Cortex of kidney (tissue), 1 donor: Measurements from ENCODE around the gene PITPNC1.
"Not testable (repeated sequence)": the region's sequence is repeated elsewhere in the genome, so short reads cannot be mapped to it uniquely, and the experiment has no call there.

ENCODE experiments used
- DNase-seq: peaks from one replicate; lab custom pipeline; 2025; lab: John Stamatoyannopoulos, UW

PITPNC1 gene

DNA sequence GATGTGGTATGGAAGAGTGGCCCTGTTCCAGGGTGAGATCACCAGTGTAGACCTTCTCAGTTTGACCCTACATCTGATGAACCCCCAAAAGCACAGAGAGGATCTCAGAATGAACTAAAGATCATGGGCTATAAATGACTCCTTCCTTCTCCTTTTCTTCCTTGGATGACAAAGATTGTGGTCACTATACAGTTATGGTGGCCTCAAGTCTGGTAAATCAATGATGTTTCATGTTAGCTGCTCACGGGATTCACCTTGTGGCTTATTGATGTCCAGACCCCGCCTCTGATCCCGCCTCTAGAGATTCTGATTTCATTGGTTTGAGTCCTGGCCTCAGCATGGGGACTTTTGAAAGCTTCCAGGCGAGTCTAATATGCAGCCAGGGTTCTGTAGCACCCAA lies 112.2 kb downstream of the PITPNC1 start:
- DNase-seq, result no peak

DNA sequence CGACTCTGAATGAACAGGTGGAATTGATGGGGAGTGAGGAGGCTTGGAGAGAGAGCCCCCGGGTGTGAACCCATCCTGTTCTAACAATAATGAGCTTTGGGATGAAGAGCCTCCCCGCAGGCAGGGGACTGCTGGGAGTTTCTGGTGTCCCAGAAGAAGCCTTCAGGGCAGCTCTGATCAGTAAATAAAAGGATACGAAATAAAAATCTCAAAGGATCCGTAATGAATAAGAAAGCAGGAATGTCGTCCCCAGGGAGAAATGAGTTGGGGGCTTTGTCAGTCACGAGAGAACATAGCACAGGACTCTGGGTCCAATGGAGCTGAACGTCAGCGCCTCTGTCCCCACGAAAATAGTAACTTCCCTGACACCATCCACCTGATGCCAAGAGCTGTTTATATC lies 113.4 kb downstream of the PITPNC1 start:
- DNase-seq, result no peak

DNA sequence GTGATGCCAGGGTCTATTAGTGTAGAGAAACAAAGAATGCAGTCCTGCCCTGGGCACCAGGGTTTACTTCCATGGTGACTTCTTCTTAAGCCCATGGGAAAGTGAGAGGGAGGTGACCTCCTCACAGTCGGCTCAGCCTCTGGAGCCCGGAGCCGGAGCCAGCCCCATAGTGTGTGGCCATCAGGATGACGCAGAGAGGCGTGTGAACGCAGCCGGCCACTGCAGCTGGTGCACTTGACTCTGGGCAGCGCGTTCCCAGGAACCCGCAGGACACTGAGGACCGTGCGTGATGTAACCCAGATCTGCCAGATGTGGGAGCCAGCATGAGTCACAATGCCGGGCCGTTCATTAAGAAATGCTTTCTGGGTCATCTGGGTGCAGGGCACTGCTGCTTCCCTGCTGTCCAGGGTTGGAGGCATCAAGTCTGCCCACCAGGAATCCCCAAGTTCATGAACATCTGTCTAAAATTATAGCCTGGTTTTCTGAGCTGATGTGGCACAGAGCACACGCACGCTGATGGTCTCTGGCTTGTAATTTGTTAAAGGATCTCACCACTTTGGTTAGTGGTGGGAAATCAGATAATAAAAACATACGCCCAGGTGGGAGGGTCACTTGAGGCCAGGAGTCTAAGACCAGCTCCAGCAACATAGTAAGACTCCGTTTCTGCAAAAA lies 114.1 kb downstream of the PITPNC1 start:
- DNase-seq, result no peak

DNA sequence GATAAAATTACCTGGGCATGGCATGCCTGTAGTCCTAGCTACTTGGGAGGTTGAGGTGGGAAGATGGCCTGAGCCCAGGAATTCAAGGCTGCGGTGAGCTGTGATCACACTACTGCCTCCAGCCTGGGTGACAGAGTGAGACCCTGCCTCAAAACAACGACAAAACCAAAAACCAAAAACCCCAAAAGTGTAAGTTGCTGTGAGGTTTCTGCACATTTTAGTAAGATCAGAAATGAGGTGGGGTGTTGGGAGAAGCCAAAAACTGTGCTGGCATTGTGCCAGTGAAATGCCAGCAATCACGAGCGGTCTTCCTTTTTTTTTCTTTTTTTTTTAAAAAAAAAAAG lies 114.6 kb downstream of the PITPNC1 start:
- DNase-seq, result no peak

DNA sequence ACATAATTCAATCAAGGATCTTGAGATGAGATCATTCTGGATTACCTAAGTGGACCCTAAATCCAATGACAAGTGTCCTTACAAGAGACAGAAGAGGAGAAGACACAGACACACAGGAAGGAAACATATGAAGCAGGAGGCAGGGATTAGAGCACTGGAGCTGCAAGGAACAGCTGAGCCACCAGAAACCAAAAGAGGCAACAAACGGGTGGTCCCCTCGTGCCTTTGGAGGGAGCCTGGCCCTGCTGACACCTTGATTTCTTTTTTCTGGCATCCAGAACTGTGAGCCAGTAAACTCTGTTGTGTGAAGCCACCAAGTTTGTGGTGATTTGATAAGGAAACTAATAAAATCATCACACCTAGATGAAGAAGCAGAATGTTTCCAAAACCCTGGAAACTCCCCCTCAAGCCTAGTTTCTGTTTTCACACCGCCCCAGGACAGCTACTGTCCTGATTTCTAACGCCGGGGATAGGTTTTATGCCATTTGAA lies 115.2 kb downstream of the PITPNC1 start:
- no peak for DNase-seq

DNA sequence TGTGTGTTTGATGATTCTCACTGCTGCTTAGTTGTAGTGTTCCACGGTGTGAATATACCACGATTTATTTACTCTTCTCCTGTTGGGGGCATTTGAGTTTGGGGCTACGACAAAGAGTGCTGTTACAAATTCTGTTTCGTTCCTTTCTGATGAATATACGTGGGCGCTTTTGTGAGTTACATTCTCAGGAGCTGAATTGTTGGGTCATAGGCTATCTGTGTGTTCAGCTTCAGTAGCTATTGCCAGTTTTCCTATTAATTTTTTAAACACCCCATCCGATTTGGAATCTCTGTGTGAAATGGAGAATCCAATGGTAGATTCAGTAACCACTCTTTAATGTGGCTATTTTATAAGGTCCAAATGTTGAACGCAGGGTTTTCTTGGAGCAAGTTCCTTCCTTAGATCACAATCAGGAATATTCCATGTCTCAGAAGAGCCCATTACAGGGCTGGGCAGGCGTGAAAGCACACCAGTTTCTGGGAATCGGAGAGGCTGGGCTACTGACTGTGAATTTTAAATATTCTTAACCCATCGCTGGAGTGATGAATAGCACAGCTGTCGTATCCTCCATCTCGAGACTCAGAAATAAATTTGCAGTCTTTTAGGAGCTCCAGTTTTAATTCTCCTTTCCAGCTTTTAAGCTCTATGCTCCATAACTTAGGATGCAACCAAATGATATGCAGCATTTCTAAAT lies 115.9 kb downstream of the PITPNC1 start:
- DNase-seq, result no peak

DNA sequence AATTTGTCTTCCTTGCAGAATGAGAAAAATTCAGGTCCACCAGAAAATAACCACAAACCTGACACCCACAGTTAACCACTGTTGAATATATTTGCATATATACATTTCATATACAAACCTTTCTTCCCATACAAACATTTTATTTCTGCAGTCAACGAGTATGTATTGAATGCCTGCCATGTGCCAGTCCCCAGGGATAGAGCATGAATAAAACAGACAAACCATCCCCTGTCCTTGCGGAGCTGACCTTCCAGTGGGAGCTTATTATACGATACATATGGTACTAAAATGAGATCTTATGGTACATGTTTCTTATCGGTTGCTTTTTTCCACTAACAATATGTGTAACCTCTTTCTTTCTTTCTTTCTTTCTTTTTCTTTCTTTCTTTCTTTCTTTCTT lies 116.7 kb downstream of the PITPNC1 start:
- no peak for DNase-seq

DNA sequence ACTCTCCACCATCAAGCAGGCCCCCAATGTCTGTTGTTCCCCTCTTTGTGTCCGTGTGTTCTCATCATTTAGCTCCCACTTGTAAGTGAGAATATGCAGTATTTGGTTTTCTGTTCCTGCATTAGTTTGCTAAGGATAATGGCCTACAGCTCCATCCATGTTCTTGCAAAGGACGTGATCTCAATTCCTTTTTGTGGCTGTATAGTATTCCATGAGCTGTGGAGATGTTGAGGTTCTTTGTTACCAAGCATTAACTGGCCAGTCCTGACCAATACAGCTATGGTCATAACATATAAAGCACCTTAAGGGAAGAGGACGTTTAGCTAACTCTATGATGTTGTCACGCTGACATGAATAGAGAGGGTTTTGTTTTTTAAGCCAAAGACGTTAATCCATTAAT lies 118.5 kb downstream of the PITPNC1 start:
- not testable (repeated sequence) for DNase-seq

DNA sequence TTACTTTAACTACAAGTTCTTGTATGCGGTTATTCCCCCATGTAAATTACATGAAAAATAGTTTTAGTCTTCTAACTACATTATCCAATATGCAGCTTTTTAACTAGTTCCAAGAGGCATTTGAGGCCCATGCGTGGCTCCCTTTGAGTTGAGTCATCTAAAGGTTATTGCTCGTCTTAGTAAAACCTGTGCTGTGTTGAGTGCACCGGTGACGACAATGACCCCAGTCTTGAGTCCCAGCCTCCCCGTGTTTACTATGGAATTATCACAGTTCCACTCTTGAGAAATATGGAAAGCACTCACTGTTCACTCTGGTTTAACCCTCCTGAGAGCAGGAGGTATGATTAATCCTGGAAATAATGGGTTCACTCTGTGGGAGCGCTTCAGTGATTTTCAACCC lies 119.2 kb downstream of the PITPNC1 start:
- DNase-seq, result no peak

DNA sequence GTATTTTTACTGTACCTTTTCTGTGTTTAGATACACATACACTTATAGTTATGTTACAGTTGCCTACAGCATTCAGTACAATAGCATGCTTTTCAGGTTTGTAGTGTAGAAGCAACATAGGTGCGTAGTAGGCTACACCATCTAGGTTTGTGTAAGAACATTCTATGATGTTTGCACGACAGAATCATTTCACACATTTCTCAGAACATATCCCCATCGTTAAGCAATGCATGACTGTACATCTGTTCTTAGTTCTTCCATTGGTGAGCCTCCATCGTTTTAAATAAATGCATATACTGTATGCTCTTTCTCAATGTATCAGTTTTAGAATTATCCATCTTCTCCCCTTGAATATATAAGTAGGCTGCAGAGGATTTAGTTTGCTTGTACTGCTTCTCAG lies 122.6 kb downstream of the PITPNC1 start:
- DNase-seq, result no peak

DNA sequence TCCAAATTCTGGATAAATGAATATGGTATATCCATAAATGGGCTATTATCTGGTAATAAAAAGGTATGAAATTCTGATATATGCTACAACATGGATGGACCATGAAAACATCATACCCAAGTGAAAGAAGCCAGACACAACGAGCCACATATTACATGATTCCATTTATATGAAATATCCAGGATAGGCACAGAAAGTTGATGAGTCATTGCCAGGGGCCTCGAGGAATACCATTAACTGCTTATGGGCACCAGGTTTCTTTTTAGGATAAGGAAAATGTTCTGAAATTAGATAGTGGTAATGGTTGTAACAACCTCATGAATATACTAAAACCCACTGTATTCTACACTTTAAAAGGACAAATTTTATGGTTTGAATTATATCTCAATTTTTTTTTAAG lies 123.2 kb downstream of the PITPNC1 start:
- DNase-seq, result no peak

DNA sequence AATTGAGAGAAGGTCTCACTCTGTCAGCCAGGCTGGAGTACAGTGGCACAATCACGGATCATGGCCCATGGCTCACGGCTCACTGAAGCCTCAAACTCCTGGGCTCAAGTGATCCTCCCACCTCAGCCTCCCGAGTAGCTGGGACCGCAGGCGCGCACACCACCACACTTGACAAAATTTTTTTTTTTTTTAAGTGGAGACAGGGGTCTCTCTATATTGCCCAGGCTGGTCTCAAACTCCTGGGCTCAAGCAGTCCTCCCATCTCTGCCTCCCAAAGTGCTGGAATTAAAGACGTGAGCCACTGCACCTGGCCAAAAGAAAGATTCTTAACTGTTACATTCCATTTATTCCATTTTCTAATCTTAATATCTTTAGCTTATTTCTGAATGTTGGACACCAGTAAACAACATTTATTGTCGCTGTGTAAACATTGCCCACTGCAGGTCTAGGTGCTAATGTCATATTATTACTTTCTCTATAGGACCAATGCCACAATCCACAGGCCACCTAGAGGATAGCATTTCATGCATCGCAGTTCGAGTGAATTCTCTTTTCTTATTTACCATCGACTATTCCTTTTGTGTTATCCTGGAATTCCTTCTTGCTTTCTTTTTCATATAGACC lies 123.7 kb downstream of the PITPNC1 start:
- DNase-seq, result no peak

DNA sequence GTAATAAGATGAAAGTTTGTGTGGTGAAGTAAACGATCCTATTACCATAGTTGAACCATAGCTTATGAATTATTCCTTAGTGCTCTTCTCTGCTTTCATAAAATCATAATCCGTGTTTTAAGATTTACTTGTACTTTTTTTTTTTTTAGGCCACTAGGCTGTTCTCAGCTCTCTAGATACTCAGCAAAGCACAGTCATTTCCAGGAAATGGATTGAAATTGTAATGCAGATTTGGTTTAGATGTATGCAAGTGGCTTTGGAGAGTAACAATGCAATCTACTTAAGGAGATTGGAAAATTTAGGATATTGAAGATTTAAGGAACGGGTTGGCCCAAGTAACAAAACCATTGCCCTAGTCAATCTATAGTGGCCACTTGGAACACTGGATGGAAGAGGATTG lies 125.1 kb downstream of the PITPNC1 start:
- no peak for DNase-seq

DNA sequence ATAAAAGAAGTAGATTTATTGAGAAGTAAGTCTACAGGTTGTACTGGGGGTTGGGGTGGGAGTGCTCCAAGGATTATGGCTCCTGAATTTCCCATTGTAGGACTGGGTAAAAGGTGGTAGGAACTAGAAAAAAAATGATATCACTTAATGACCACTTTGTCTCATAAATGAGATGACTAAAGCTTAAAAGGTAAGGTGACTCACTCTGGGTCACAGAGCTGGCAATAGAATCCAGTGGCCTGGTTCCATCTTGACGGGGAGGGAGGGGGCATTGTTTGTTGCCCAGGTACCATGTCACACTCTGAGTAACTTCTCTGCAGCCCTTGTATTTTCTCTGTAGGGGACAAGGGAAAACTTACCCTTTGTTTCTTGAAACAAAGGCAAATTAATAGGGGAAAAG lies 126.1 kb downstream of the PITPNC1 start:
- DNase-seq, result no peak

DNA sequence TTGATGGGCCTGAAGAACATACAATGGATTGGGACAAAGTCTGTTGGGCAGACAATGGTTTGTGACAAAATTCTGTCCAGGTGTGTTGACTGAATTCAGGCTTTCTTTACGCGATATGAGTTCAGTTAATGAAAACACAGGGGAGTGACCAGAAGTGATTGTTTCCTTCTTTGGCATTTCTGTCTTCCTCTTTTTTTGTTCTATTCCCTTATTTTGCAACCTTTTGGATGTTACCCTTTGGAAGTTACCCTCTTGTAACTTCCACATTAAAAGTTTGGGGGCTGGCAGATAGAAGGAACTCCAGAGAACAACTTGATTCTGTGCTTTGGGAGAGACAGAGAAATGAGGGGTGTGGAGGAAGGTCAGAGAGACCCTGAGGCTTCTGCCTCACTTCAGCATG lies 126.7 kb downstream of the PITPNC1 start:
- no peak for DNase-seq

DNA sequence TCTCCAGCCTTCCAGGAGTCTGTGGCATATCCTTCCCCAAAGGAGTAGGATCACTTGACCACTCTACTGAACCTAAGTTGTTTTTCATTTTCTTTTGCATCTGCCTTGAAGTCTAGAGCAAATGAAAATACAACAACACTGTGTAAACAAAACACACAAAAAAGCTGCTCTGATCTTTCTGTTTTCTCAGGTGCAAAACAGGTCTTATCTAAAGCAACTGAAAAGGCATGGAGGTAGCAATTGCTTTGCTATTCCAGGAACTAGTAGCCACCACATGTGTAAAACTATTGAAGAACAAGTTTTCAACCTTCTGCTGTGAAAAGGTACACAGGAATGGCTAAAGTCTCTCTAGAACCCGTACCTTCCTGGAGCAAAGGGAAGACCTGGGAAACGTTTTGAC lies 127.1 kb downstream of the PITPNC1 start:
- no peak for DNase-seq

DNA sequence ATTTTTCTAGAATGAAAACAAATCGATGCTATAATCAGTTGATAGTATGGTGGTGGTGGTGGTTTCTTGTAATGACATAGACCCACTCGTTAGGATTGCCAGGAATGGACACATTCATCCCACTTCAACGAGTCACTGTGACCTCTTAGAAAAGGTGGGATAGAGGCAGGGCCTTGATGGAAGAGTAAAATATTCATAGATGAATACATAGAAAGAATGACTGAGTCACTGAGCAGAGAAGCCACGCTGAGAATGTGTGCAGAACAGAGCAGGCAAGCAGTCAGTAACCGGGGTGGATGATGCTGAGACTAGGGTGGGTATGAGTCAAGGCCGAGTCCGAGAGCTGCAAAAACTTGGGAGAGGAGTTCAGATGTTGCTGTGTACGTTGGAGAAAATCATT lies 129.9 kb downstream of the PITPNC1 start:
- no peak for DNase-seq

DNA sequence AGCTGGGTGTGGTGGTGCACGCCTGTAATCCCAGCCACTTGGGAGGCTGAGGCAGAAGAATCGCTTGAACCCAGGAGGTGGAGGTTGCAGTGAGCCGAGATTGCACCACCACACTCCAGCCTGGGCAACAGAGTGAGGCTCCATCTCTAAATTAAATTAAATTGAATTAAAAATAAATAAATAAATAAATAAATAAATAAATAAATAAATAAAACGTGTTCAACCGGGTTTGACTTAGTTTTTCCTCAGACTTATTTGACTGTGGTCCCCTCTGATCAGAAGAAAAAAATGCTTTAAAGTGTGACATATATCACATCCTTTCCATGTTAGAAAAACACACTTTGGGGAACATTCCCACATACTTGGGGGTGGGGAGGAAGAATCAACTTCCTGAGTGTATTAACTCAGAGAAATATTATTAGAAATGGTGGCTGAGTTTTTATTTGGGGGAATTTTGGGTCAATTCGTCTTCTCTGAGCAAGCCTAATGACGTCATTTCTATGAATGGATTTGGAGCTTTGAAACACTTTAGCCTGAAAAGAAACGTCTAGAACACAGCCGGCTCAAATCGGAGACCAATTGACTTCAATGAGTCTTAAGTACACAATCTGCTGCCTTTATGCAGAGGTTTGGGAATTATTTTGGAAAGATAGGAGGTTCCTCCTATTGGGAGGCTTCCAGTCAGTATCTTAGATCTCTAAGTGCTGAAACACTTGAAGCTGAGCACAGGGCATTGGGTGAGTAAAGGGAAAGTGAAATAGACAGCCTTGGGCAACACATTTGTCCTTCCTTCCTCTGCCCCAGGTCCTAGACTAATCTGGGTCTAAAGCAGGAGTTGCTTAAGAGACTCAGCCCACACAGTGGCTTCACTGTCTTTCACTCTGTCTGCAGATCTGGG lies 132.6 kb downstream of the PITPNC1 start:
- no peak for DNase-seq

DNA sequence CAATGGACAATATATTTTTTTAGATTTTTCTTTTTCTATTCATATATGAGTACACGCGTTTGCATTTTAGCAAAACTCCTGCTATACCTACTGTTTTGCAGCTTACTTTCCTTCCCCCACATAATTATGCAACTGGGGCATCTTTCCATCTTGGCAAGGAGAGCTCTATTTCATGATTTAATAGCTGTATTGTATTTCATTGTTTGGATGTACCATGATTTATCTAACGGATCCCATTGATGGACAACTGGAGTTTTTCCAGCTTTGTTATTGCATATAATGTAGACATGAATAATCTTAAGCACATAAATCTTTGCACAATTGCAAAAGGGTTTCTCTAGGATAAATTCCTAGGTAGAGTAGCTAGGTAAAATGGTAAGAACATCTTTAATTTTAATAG lies 133.9 kb downstream of the PITPNC1 start:
- DNase-seq, result no peak

DNA sequence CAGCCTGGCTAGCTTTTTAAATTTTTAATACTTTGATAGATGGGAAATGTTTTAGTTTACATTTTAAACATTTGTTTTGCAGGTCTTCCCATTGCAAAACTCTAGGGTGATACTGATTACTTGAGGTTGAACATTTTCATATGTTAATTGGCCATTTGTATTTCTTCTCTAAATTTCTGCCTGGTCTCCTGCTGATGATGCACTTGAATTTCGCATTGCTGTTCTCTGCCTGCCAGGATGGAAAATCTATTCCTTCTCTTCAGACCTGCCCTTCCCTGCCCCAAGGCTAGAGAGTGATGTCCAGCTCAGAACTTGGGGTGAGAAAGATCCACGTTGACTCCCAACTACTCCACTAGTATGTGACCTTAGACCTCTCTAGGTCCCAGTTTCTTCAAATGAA lies 134.7 kb downstream of the PITPNC1 start:
- no peak for DNase-seq

DNA sequence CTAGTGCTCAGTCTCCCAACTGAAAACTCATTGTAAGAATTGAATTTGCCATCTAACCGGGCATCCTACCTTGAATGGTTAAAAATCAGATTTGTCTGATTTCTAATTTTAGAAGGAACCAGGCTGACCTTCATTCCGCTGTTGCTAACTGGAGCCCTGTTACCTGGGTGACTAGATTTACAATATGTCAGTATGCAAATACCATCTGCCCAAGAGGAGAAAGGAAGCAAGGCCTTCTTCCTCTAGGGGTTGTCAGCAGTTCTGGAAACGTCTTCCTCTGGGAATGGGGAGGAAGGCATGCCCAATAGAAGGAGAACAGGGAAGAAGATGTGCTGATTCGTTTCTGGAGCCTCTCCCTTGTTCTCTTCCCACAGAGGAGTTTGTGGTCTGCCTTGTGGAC lies 137.9 kb downstream of the PITPNC1 start:
- DNase-seq, result no peak

DNA sequence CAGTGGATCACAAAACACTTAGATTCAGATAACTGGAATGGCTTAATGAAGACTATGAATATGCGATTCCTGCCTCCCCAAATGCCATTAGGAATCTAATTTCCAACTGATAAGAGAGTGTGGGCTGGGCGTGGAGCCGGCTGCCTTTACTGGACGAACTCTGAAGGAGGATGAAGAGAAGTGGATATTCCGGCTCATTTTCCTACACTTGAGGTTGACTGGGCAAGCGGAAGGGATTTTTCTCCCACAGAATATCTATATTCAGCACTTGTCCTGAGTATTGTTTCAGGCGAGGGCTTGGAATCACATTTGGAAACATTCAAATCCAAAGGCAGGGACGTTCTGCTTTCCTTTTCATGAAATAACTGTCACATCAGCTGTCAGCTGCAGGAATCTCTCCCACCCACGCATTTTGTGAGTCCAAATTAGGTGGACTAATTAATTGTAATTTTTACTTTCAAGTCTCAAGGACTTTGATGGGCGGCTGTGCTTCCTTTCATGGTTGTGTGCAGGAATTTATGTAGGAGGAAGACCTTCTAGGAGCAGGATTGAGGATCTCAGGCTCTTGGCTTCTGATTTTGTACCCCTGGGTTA lies 138.5 kb downstream of the PITPNC1 start:
- no peak for DNase-seq
